ENCODE results near the gene PPIE. TPM values are rescaled to one million over a fixed set of nuclear protein-coding genes. Genes with fewer than 3 reads are reported as not detected.
"Not testable (repeated sequence)": the region's sequence is repeated elsewhere in the genome, so short reads cannot be mapped to it uniquely, and the experiment has no call there.

Gene PPIE
- total RNA-seq, 2 donors from 2014 or later, result 22.6 to 23.4 TPM

DNA sequence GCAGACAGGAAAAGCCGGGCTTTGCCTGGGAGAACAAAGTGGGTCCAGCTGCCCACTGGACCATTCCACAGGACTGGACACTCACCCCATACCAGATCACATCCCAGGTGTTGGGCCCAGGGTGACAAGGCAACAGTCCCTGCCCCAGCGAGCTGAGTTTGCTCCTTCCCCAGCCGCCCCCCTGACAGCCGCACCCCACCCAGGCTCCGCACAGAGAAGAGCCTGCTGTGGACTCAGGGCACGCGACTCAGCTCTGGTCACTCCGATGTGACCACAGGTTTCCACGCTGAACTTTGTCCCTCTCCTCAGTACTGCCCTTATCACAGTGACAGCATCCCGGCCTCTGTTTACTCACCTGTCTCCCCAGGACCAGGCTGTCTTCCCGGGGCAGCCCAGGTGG is 48.8 kb downstream of the PPIE start:
- peaks cover 0 to 5% of the 10 kb centered on the region in 2 donors for H3K27me3 ChIP-seq
- H3K4me3 ChIP-seq, result no peak overlapping the region
- TF ChIP-seq, protein P1, sequence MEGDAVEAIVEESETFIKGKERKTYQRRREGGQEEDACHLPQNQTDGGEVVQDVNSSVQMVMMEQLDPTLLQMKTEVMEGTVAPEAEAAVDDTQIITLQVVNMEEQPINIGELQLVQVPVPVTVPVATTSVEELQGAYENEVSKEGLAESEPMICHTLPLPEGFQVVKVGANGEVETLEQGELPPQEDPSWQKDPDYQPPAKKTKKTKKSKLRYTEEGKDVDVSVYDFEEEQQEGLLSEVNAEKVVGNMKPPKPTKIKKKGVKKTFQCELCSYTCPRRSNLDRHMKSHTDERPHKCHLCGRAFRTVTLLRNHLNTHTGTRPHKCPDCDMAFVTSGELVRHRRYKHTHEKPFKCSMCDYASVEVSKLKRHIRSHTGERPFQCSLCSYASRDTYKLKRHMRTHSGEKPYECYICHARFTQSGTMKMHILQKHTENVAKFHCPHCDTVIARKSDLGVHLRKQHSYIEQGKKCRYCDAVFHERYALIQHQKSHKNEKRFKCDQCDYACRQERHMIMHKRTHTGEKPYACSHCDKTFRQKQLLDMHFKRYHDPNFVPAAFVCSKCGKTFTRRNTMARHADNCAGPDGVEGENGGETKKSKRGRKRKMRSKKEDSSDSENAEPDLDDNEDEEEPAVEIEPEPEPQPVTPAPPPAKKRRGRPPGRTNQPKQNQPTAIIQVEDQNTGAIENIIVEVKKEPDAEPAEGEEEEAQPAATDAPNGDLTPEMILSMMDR (IDR thresholded peaks at IDR 0.05), result no peak

GRCh38 chr1:39787964-39788363 is 49.3 kb downstream of the PPIE start:
- H3K36me3 ChIP-seq; H3K4me1 ChIP-seq; H3K27me3 ChIP-seq; DNase-seq (ENCODE audit: low spot score); H3K9me3 ChIP-seq; H3K4me3 ChIP-seq; H3K27ac ChIP-seq: not testable (repeated sequence)

More for the DNA sequence above, 48.8 kb downstream of the PPIE start:
- Histone ChIP-seq H3K4me1 (no peaks in the 10 kb centered on the region), H3K36me3 (no peaks in the 10 kb centered on the region), H3K27ac (no peak overlapping the region), H3K9me3 (no peaks in the 10 kb centered on the region)
- no peak for DNase-seq (ENCODE audit: low spot score)

DNA sequence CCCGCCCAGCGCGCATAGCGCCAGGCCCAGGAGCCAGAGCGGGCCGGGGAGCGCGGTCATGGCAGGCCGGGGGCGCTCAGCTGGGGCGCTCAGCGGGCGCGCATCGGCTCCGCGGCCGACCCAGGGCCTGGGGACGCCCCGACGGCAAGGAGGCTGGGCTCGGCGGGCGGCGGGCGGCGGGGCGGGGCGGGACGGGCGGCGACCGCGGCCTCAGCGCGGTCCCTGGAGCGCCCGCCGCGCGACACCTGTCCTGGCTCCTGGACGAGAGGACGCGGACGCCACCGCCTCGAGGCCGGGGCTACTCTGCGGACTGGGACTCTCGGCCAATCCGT is 49.7 kb downstream of the PPIE start:
- H3K27me3 ChIP-seq, result peaks cover 0 to 5% of the 10 kb centered on the region in 2 donors
- no peaks in the 10 kb centered on the region for H3K36me3 ChIP-seq
- no peaks in the 10 kb centered on the region for H3K4me1 ChIP-seq
- TF ChIP-seq, protein P1 (IDR thresholded peaks at IDR 0.05), result no peak
- no peak for DNase-seq (ENCODE audit: low spot score)
- no peaks in the 10 kb centered on the region for H3K9me3 ChIP-seq
- H3K4me3 ChIP-seq, result peak overlapping the region; percentile 34 to 59
- H3K27ac ChIP-seq, result no peak overlapping the region

DNA sequence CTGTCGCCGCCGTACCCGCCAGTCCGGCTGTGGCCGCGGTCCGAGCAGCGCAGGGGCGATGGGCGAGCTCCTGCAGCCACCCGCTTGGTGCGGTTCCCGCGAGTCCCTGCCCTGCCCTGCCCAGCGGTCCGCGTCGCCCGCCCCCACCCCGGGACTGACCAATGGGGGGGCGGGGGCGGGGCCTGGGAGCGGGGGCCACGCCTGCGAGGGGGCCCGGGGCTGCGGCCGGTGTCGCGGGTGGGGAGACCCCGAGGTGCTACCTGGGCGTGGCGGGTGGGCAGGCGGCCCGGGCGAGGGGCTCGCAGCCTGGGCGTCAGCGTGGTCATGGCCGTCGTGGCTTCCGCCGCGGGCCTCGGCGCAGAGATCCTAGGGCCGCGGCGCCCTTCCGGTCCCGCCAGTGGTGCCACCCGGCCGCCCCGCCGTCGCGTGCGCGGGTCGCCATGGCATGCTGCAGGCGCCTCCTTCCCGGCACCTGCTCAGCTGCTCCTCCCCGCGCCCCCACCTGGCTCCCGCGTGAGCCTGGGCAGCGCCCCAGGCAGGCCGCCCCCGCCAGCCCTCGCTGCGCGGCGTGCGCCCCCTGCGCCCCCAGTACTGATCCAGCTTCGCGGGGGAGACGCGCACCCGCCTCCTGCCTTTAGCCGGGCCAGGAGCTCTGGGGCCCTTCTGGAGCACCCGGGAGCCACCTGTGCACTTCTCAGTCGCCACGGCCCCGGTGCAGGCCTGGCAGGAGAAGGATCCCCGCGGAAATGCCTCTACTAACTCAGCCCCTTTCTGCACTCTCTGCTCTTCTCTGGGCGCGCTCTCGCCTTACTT is 50.3 kb downstream of the PPIE start, which contains the start of gene BMP8B:
Gene BMP8B (minus strand): TSS at position 108 of the 813 bp plus-strand sequence. CDS start 380 bp downstream, outside the sequence.
- Histone ChIP-seq H3K36me3 (no peaks in the 10 kb centered on the region), H3K27ac (no peak within 1 kb of the TSS), H3K9me3 (no peaks in the 10 kb centered on the region), H3K4me1 (no peaks in the 10 kb centered on the region), H3K4me3 (peak within 1 kb of the TSS; percentile 34 to 59), H3K27me3 (peaks cover 0 to 5% of the 10 kb centered on the region in 2 donors)
- no peak for DNase-seq (ENCODE audit: low spot score)
- TF ChIP-seq, protein P1 (IDR thresholded peaks at IDR 0.05), result no peak

GRCh38 chr1:39789571-39790110 is 51.0 kb downstream of the PPIE start:
- H3K4me1 ChIP-seq, result no peaks in the 10 kb centered on the region
- peaks cover 0 to 5% of the 10 kb centered on the region in 2 donors for H3K27me3 ChIP-seq
- no peak overlapping the region for H3K27ac ChIP-seq
- no peaks in the 10 kb centered on the region for H3K9me3 ChIP-seq
- TF ChIP-seq, protein P1 (IDR thresholded peaks at IDR 0.05), result no peak
- DNase-seq (ENCODE audit: low spot score), result no peak
- peak overlapping the region in 1 of 2 donors; percentile 59 for H3K4me3 ChIP-seq
- no peaks in the 10 kb centered on the region for H3K36me3 ChIP-seq

GRCh38 chr1:39791838-39792237 is 53.2 kb downstream of the PPIE start:
- Histone ChIP-seq H3K27me3 (peaks cover 0 to 5% of the 10 kb centered on the region in 2 donors), H3K9me3 (no peaks in the 10 kb centered on the region), H3K4me1 (no peaks in the 10 kb centered on the region), H3K36me3 (no peaks in the 10 kb centered on the region), H3K4me3 (no peak overlapping the region), H3K27ac (no peak overlapping the region)
- no peak for DNase-seq (ENCODE audit: low spot score)
- TF ChIP-seq, protein P1 (IDR thresholded peaks at IDR 0.05), result no peak
